ENCODE results near the gene TRAK1.
A peak's percentile ranks its signal among the peaks of the same experiment; 100 is the strongest.

TRAK1 gene

GRCh38 chr3:42070524-42070923 lies 20.6 kb upstream of the TRAK1 start:
- Histone ChIP-seq H3K27me3 (ENCODE audit: control insufficient read depth, insufficient read depth, low read length) (no peaks in the 10 kb centered on the region), H3K9ac (no peak overlapping the region), H3K79me2 (peaks cover 34% of the 10 kb centered on the region), H3K4me3 (ENCODE audit: low read depth, low read length) (no peak overlapping the region), H3K9me3 (ENCODE audit: control insufficient read depth, low read length) (no peaks in the 10 kb centered on the region), H3K4me1 (peaks cover 15% of the 10 kb centered on the region), H2AFZ (no peak overlapping the region), H3K27ac (no peak overlapping the region), H3K4me2 (ENCODE audit: low read length) (no peak overlapping the region), H3K36me3 (ENCODE audit: control insufficient read depth, insufficient read depth, low read length) (no peaks in the 10 kb centered on the region)
- TF ChIP-seq CTCF (IDR thresholded peaks at IDR 0.05): no peak

GRCh38 chr3:42071904-42072812 lies 19.0 kb upstream of the TRAK1 start:
- Histone ChIP-seq H3K4me1 (peaks cover 15% of the 10 kb centered on the region), H3K27me3 (ENCODE audit: control insufficient read depth, insufficient read depth, low read length) (no peaks in the 10 kb centered on the region), H3K9ac (no peak overlapping the region), H3K27ac (peak overlapping the region; percentile 89), H3K79me2 (peaks cover 37% of the 10 kb centered on the region), H3K36me3 (ENCODE audit: control insufficient read depth, insufficient read depth, low read length) (no peaks in the 10 kb centered on the region), H3K4me3 (ENCODE audit: low read depth, low read length) (peak overlapping the region; percentile 38), H3K9me3 (ENCODE audit: control insufficient read depth, low read length) (no peaks in the 10 kb centered on the region), H2AFZ (peak overlapping the region; percentile 43), H3K4me2 (ENCODE audit: low read length) (peak overlapping the region; percentile 68)
- no peak for TF ChIP-seq CTCF (IDR thresholded peaks at IDR 0.05)

- no peaks in the 10 kb centered on the region for H3K36me3 ChIP-seq (ENCODE audit: control insufficient read depth, insufficient read depth, low read length)
- H3K9ac ChIP-seq: no peak overlapping the region
- peaks cover 19% of the 10 kb centered on the region for H3K4me1 ChIP-seq
- H3K79me2 ChIP-seq: peaks cover 44% of the 10 kb centered on the region
- peak overlapping the region; percentile 19 for H3K4me3 ChIP-seq (ENCODE audit: low read depth, low read length)
- no peak for TF ChIP-seq CTCF (IDR thresholded peaks at IDR 0.05)
- H3K4me2 ChIP-seq (ENCODE audit: low read length): peak overlapping the region; percentile 68
- peak overlapping the region; percentile 89 for H3K27ac ChIP-seq
- no peaks in the 10 kb centered on the region for H3K9me3 ChIP-seq (ENCODE audit: control insufficient read depth, low read length)
- peak overlapping the region; percentile 25 for H2AFZ ChIP-seq
- no peaks in the 10 kb centered on the region for H3K27me3 ChIP-seq (ENCODE audit: control insufficient read depth, insufficient read depth, low read length)
These were observed 18.3 kb upstream of the TRAK1 start for GRCh38 chr3:42072831-42073301.

- peaks cover 34% of the 10 kb centered on the region for H3K79me2 ChIP-seq
- no peaks in the 10 kb centered on the region for H3K9me3 ChIP-seq (ENCODE audit: control insufficient read depth, low read length)
- H3K4me2 ChIP-seq (ENCODE audit: low read length): no peak overlapping the region
- no peaks in the 10 kb centered on the region for H3K36me3 ChIP-seq (ENCODE audit: control insufficient read depth, insufficient read depth, low read length)
- H3K27ac ChIP-seq: no peak overlapping the region
- H2AFZ ChIP-seq: no peak overlapping the region
- peaks cover 29% of the 10 kb centered on the region for H3K4me1 ChIP-seq
- TF ChIP-seq CTCF (IDR thresholded peaks at IDR 0.05): no peak
- no peak overlapping the region for H3K4me3 ChIP-seq (ENCODE audit: low read depth, low read length)
- no peak overlapping the region for H3K9ac ChIP-seq
- H3K27me3 ChIP-seq (ENCODE audit: control insufficient read depth, insufficient read depth, low read length): no peaks in the 10 kb centered on the region
These were observed 13.4 kb upstream of the TRAK1 start for GRCh38 chr3:42077785-42078184.

Data from parathyroid adenoma (tissue), 2 donors.